NAMALWA (cell line): Measurements from ENCODE around the gene ZNF672.
A peak's percentile ranks its signal among the peaks of the same experiment; 100 is the strongest.

Experiments
- DNase-seq: peaks from one replicate; pipeline ENCODE4 v3.0.0-alpha.2; 2015; ENCODE audit warnings: low spot score

Gene ZNF672

DNA sequence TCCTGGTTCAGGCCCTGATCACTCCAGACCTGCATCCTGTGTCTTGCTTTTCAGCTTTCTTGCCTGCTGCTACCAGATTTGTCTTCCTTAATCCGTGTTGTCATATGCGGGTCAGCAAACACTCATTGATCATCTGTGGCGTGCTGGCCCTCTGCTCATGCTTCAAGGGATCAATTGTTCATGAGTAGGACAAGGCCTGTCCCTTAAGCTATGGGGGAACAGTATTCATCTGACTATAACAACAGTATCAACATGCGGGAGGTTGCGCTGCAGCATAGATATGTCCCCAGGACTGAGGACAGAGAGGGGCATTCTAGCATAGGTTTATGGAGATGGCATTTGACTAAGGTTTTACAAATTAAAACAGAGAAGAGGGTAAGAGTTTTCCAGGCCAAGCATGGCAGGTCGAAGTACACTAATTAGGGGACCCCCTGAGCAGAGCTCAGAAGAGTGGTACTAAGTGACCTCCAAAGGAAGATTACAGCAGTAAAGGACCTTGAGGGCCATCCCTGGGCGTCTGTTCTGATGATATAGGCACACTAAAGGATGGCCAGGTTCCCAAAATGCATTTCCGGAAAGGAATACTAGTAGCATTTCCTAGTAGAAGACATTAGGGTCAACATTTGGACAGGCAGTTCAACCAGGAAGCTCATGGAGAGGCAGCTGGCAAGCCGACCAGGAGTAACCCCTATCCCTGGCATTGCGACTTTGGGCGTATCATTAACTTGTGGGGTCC, 811 bp upstream of the ZNF672 start:
- peak; percentile 22 for DNase-seq

GRCh38 chr1:248838357-248839167, 538 bp downstream of the ZNF672 start:
- peak; percentile 93 for DNase-seq

DNA sequence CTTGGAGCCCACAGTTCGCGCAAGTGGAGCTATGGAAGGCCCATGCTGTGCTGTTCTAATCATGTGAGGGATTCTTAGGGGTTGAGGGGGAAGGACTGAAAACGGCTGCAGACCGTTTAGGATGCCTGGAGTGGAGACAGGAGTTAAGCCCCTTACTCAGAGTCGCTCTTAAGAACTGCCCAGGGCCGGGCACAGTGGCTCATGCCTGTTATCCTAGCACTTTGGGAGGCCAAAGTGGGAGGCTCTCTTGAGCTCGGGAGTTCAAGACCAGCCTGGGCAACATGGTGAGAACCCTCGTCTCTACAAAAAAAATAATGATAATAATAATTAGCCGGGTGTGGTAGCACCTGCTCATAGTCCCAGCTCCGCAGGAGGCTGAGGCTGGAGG, 1.1 kb downstream of the ZNF672 start:
- no peak for DNase-seq

- no peak for DNase-seq
Measured at GRCh38 chr1:248840946-248841345, 2.9 kb downstream of the ZNF672 start.

- peak; percentile 63 for DNase-seq
Measured at GRCh38 chr1:248841702-248842395, 3.8 kb downstream of the ZNF672 start.

DNA sequence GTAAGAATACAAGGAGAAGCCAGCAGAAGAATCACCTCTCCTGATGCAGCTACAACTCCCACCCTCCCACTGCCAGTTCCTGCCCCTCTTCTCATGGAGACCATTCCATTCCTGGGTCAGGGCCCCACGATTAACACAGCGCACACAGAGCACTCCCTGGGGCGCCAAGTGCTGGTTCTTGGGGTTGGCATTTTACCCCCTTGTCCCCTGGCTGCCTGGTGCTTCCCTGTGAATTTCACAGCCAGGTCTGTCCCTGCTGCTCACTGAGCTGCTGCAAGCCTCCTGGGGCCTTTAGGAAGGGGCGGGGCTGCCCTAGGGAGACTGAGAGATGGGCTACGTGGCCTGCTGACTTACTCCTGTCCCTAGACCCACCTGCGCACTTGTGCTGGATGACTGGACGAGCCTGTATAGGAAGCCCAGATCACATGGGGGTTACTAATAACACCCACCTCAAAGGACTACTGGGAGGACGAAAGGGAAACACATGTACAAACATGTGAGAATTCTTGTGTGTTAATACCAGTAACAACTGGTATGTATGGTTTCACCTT, 4.8 kb downstream of the ZNF672 start:
- DNase-seq: no peak

DNA sequence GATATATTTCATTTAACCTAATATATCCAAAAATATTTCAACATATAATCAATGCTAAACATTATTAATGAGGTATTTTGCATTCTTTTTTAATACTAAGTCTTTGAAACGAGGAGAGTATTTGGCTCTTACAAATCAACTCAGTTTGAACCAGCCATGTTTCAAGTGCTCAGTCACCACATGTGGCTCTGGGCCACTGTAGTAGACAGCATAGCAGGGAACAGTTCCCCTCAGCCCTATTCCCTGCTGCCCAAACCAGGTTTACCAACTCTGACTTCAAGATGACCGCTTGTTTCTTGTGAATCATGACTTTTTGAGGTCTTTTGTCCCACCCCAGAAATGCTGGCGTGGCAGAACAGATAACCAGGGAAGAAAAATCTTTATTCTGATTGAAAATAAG, 5.7 kb downstream of the ZNF672 start:
- no peak for DNase-seq

GRCh38 chr1:248844526-248844925, 6.5 kb downstream of the ZNF672 start:
- DNase-seq: no peak

- no peak for DNase-seq
Measured at GRCh38 chr1:248847181-248847955, 9.3 kb downstream of the ZNF672 start.

GRCh38 chr1:248847956-248848561, 10.0 kb downstream of the ZNF672 start:
- DNase-seq: no peak

- no peak for DNase-seq
Measured at GRCh38 chr1:248848602-248849001, 10.6 kb downstream of the ZNF672 start.

GRCh38 chr1:248849152-248849551, 11.1 kb downstream of the ZNF672 start:
- DNase-seq: no peak

DNA sequence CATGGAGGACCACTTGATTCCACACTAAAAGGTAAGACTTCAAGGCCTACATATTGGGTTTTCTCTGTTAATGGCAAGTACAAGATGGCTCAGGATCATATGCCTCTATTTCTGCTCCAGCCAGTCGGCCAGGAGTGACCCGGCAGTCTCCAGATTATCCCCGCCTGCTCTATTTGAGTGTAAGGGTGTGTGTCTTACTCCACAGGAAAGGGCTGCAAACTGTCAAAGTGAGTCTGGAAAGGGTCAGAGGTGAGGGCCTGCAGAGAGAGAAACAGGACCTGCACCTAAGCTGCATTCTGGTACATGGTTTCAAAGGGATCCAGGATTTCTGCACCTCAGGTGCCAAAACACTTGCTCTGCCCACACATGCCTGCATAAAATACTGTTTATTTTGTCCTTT, 11.6 kb downstream of the ZNF672 start:
- DNase-seq: no peak

- DNase-seq: no peak
Measured at GRCh38 chr1:248850124-248850523, 12.1 kb downstream of the ZNF672 start.

DNA sequence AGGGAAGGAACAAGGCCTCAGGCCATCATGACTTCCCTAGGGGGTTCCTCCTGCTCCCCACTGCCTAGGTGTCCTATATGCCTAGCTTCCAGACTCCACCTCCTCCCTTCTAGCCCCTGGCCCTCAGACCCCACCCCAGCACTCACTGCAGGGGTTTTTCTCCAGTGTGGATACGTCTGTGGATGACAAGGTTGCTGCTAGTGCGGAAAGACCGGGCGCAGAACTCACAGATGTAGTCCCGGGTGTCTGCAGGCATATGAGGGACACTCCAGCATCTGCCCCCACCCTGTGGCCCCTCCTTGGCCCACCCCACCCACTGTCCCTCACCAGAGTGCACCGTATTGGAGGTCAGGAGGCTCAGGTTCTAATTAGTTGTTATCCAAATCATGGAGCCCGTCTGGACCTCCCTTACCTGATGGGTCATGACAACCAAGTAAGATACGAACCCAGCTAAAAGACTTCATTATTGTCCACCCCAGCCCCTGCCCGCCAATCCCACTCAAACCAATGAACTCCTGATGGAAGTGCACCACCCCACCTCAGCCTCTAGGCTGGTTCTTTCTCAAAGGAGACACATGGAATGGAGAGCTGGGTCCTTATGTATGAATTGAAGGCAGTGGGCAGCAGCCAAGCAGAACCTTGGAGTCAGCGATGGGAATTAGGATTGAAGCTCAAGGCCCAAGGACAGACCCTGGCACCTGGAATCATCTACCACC, 12.7 kb downstream of the ZNF672 start:
- no peak for DNase-seq

GRCh38 chr1:248851390-248851789, 13.4 kb downstream of the ZNF672 start:
- DNase-seq: no peak

- DNase-seq: no peak
Measured at GRCh38 chr1:248852481-248853405, 14.7 kb downstream of the ZNF672 start.

DNA sequence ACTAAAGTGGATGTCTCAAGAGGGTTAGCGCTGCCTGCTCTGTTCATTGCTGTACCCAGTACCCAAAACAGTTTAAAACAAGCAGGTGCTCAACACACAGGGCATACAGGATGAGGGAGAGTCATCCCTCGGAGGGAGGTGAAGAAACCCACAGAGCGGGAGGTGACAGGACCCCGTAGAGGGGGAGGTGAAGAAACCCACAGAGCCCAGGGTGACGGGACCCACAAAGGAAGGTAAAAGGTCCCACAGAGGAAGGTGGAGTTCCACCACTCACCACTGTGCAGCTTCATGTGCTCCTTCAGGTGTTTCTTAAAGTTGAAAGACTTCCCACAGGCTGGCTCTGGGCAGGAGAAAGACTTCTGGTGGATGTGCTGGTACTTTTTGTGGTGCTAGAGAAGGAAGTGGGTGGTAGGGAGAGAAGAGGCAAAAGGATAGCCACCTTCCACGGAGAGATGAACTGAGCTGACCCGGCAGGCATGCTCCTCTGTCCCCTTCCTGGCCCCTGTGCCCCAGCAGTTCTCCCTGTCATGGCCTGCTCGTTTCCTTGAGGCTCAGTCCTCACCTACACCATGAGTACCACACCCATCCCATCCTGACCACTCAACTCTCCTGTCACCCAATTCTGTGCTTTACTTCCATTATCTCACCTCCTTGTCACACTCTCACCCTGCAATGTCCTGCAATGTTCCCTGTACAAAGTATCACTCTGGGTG, 15.8 kb downstream of the ZNF672 start:
- no peak for DNase-seq

- DNase-seq: no peak
Measured at GRCh38 chr1:248855580-248855979, 17.6 kb downstream of the ZNF672 start.
